NCI-H1694 treated with DMSO at 0.1 percent for 48 hours (cell line): ENCODE measurements around the gene TAS1R1.
A peak's percentile ranks its signal among the peaks of the same experiment; 100 is the strongest.
"Not testable (repeated sequence)": the region's sequence is repeated elsewhere in the genome, so short reads cannot be mapped to it uniquely, and the experiment has no call there.

Experiments used
- DNase-seq: peaks from one replicate; lab custom pipeline; 2025; lab: John Stamatoyannopoulos, UW

The TAS1R1 gene

DNA sequence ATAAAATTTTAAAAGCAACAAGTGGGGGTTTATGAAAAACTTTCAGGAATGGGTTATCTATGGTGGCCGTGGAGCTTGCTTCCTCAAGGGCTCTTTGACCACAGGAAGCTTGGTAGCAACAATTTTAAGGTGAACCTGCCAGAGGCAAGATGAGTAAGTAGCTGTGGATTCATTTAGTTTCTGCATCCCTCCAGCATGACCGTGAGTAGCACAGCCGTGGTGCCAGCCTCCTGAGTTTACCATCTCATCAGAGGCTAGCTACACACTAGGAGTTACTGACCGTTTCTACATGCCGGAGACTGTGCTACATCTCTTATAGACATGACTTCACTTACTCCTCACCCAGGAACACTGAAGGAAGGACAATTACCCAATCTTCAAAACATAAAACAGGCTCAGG lies 33.6 kb upstream of the TAS1R1 start:
- DNase-seq, result no peak

DNA sequence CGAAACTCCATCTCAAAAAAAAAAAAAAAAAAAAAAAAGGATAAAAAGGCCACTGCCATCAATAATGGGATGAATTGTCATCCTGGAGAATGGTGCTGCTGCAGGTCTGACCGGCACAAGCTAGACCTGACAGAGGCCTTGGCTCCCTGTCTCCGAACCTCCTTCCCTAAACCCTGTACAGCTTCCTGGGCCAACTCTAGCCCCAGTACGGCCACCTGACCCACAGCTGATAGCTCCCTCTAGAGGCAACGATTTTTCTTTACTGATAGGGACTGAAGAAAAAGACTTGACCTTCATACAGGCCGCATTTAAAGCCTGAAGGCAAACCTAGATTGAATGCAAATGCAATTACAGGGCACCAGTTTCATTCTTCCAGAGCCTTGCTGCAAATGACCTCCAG lies 31.5 kb upstream of the TAS1R1 start:
- no peak for DNase-seq

DNA sequence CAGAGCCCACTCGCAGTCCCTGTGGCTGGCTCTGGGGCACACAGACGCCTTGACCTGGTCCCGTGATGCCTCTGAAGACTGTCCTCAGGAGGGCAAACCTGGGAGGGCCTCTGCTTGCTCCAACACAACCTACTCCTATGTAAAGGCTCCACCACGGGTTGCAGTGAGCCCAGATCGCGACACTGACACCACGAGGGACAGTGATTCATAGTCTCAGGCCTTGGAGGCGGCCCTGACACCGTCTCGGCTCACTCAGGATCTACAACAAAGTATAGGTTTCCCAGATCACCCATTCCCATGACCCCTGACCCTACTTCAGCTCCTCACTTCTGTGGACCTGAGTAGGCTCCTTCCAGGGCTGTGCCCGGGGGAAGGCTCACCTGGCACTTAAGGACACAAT lies 28.8 kb upstream of the TAS1R1 start:
- no peak for DNase-seq

DNA sequence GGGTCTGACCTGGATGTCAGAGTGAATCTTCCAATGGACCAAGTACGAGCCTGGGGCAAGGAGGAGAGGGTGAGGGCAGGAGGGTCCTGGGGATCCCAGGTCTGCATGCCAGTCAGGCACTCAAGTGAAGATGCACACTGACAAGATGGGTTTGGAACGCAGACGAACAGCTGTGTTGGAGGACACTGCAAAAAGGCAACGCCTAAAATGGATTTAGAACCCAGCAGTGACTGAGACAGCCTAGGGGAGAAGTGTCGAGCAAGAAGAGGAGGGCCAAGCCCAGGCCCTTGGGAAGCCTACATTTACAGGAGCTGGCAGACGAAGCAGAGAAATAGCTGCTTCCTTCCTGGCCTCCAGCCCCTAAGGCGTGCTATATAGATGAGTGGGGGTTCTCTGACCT lies 26.6 kb upstream of the TAS1R1 start:
- no peak for DNase-seq

DNA sequence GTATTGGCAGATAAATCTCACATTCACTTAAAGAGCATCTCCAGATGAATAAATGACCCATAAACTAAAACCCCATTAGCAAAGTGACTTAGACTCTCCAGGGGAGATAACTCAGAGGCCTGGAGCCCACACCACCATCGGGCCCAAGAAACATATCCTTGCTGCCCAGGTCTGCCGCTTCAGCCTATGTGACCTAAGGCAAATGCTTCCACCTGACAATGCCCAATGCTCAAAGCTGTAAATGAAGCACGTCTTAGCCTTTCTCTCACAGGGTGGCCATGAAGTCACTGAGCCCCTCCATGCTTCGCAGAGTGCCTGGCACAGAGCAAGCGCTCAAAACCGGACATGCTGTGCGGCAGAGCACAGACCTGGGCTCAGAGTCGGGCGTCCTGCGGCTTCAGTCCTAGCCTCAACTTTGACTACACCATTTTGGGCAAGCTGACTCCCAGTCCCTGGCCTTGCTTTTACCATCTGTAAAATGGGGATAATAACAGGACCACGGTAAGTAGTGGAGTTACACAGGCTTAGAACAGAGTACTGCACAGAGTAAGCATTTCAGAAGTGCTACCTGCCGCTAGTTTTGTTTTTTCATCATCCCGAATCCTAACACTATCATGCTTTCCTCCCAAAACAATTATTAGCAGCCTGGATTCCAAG lies 24.5 kb upstream of the TAS1R1 start:
- no peak for DNase-seq

DNA sequence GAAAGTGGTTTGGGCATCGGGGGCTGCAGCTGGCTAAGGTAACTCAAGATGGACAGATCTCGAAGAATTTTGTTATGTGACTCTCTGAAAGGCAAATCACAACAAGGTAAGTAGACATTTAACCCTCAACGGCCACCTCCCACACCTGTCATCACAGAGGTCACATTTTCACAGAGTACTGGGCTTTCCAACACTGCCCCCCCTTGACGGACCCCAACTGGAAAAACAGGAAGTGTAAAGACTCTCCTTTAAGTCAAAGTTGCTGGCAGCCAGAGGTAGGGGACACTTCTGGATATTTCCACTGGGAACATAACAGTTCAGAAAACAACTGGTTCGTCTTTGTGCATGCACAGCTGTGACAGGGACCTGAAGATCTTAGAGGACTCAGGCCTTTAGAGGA lies 23.1 kb upstream of the TAS1R1 start:
- DNase-seq, result no peak

DNA sequence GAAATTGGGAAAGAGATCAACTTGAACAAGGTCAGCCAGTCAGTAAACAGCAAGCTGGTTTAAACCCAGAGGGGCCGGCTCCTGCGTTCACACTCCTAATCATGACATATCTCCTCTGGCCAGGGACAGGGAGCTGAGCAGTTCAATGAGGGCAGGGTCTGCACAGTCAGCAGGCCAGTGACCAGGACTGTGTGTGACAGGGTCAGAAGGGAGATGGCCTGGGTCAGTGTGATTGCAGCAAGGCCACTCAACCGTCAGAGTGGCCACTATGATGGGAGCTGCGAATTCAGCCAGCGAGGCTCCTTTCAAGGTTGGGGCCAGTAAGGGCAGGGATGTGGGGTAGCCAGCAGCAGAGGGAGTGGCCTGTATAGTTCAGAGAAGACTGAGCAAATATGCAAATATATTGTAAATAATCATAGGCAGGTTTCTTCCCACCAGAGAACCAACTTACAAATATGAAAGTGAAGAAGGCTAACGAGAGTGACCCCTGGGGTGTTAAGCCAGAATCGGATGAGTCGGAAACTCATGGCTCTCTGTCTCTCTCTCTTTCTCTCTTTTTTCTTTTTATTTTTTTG lies 20.8 kb upstream of the TAS1R1 start:
- no peak for DNase-seq

DNA sequence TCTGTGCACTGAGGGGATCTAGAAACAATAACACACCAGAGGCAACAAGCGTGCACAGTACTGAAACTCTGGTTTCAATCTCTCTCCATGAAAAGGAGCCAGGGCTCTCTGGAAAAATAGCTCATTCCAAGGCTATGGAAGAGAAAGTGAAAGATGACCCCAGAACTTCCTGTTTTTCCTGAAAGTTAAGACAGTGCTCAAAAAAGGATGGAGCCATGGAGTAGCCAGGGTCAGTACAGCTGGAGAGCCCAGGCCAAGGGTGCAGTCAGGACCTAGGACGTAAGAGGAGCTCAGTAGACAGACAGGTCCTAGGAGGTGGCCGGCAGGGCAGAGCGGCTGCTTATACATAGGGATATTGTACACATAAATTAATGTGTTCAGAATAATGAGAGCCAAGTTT lies 19.9 kb upstream of the TAS1R1 start:
- no peak for DNase-seq

DNA sequence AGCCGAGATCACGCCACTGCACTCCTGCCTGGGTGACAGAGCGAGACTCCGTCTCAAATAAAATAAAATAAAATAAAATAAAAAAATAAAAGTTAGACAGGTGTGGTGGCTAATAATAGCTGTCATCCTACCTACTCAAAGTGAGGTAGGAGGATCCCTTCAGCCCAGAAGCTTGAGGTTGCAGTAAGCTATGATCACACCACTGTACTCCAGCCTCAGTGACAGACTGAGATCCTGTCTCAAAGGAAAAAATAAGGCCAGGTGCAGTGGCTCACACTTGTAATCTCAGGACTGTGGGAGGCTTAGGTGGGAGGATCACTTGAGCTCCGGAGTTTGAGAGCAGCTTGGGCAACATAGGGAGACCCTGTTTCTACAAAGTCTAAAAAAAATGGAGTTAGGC lies 18.8 kb upstream of the TAS1R1 start:
- DNase-seq, result no peak

DNA sequence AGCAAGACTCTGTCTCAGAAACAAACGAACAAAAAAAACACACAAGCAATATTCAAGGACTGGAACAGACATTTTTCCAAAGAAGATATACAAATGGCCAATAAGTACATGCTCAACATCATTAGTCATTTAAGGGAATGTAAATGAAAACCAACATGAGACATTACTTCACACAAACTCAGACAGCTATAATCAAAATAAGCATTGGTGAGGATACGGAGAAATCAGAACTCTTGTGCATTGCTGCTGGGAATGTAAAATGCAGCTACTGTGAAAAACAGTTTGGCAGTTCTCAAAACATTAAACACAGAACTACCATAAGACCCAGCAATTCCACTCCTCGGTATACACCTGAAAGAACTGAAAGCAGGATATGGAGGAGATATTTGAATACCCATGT lies 16.2 kb upstream of the TAS1R1 start:
- DNase-seq, result no peak

DNA sequence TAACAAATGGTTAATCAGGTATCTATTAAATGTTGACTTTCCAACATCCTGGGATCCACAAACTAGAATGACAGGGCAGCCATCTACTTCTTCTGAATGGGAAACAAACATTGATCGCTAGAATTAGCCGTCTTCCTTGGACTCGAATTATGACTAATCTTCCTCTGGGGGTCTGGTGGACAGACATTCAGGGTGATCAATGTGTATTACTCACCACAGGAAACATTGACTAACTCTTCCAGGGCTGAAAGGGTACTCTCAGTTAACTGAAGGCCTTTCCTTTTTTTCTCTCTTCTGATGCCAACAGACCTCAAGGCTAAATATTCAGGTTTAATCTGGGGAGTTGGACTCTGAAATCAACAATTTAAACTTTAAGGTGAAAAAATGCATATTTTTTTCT lies 10.3 kb upstream of the TAS1R1 start:
- no peak for DNase-seq

DNA sequence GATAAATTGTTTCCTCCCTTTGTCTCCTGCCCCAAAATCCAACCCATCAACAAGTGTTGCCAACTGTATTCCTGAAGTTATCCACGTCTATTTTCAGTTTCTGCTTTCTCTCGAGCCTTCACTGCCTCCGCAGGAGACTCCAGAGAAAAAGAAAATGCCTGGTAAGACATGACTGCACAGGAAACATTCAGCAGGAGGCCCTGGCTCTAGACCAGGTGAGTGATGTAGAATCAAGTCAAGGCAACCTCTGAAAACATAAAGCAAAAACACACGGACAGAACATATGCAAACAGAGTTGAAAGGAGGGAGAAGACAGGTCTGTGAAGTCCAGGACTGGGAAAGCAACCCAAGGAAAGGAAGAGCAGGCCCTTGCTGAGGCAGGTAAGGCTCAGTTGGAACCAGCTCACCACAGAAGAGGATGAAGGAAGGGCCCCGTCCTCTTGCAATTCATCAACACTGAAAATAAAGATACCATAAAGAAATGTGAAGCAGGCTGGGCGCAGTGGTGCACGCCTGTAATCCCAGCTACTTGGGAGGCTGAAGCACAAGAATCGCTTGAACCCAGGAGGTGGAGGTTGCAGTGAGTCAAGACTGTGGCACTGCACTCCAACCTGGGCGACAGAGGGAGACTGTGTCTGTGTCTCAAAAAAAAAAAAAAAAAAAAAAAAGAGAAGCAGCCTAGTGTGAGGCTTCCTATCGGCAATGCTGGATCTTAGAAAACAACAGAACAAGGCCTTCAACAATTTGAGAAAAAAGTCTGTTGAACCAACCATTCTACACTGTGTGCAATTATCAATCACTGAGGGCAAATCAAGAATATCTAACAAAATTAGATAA lies 9.6 kb upstream of the TAS1R1 start:
- DNase-seq, result no peak

DNA sequence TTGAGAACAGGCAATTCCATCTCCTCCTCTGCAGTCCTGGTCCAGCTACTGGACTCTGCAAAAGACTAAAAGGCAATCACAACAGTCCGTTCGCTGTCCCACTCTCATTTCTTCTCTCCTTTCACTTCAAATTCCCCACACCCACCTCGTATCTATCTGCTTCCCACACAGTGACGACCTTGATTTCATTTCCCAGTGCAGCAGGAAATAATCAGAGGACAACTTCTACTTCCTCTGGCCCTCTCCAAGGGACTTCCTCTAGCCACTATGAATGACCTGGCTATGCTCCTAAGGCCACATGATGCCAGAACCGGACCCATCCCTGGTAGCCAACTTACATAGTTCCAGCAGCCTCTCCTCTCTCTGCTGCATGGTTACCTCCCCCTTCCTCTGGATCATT lies 8.8 kb upstream of the TAS1R1 start:
- no peak for DNase-seq

DNA sequence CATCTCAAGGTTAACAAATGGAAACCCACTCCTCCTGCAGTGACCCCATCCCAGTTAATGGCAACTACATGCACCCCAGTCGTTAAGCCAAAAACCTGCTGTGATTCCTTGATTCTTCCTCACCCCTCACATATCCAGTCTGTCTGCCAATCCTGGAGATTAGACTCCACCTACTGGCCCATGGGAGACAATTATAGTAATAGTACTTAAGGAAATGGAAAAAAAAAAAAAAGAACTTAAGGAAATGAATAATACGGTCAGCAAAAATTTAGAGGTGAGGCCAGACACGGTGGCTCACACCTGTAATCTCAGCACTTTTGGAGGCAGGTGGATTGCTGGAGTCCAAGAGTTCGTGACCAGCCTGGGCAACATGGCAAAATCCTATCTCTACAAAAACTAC lies 7.8 kb upstream of the TAS1R1 start:
- DNase-seq, result no peak

DNA sequence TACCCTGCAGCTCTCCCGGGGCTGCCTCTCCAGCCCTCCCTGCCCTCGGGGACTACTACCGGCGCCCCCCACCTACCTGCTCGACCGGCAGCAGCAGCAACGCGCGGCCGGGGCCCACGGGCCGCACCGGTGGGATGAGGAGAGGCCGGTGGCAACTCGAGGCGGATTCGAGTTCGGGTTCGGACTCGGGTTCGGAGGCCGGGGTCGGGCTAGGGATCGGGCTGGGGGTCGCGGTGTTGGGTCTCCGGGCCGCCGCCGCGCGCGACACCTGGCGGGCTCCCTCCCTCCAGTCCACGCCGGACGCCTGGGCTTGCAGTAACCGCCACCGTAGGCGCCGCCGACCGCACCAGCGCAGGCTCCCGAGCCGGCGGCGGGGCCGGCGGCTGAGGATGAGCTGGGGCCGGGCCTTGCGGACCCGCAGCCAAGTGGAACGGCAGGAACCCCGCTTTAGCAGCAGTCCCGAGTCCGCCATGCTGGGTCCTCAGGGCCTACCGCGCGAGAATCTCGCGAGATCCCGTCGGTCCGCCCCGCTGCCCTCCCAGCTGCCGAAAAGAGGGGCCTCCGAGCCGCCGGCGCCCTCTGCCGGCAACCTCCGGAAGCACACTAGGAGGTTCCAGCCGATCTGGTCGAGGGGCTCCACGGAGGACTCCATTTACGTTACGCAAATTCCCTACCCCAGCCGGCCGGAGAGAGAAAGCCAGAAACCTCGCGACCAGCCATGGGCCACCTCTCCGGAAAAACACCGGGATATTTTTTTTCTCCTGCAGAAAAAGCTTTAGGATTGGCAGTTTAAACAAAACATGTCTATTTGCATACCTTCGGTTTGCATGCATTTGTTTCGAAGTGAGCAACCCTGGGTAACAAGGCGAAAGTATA lies 838 bp upstream of the TAS1R1 start, which contains the start of gene NOL9:
NOL9 (minus strand) TSS at position 483 of the 876 bp plus-strand sequence; CDS start at position 472, 11 bp downstream.
- peak; percentile 77 for DNase-seq

DNA sequence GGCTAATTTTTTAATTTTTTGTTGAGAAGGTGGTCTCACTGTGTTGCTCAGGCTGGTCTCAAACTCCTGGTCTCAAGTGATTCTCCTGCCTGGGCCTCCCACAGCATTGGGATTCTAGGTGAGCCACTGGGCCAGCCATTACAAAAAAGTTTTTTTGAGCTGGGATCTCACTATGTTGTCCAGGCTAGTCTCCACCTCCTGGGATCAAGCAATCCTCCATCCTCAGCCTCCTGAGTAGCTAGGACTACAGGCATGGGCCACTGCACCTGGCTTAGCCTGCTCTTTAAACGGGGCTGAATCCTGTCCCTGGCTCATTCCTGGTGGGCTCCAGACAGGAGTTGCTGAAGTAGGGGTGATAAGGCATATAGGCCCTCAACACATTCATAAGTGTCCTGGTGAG lies 2.5 kb downstream of the TAS1R1 start:
- DNase-seq, result no peak

DNA sequence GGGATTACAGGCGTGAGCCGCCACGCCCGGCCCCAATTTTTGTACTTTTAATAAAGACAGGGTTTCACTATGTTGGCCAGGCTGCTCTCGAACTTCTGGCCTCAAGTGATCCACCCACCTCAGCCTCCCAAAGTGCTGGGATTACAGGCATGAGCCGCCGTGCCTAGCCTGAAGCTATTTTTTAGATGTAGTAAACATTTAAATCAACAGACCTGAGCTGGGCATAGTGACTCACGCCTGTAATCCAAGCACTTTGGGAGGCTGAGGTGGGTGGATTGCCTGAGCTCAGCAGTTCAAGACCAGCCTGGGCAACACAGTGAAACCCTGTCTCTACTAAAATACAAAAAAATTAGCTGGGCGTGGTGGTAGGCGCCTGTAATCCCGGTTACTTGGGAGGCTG lies 4.1 kb downstream of the TAS1R1 start:
- not testable (repeated sequence) for DNase-seq

DNA sequence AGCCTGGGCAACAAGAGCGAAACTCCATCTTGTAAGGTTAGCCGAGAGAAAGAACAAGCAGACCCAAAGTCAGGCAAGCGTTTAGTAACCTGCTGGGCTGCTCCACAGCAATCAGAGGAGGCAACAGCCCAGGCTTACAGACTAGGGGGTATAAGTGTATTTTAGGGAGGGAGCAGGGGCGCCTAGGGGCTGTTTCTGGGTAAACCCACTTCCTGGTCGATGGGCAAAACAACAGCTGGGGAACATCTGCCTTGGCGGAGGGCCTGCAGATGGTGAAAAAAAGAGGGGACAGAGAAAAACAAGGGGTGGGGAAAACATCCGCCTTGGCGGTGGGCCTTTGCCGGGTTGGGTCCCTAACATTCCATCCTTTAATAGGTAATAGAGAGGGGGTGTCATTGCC lies 5.2 kb downstream of the TAS1R1 start:
- DNase-seq, result no peak

DNA sequence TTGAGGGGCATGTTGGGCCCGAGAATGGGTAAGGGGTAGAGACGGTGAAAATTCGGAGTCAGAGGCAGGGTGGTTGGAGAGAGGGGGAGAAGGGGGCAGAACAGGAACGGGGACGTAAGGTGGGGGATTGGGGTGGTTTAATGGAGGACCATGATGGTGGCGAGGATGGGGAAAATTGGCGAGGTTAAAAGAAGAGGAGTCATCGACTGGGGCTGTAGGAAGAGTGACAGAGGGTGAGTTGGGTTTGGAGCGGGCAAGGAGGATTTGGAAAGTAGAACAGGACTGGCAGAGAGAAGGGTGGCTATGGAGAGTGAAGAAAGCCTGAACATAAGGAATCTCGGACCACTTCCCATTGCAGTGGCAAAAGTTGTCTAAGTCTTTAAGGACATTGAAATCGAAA lies 13.9 kb downstream of the TAS1R1 start:
- DNase-seq, result no peak

DNA sequence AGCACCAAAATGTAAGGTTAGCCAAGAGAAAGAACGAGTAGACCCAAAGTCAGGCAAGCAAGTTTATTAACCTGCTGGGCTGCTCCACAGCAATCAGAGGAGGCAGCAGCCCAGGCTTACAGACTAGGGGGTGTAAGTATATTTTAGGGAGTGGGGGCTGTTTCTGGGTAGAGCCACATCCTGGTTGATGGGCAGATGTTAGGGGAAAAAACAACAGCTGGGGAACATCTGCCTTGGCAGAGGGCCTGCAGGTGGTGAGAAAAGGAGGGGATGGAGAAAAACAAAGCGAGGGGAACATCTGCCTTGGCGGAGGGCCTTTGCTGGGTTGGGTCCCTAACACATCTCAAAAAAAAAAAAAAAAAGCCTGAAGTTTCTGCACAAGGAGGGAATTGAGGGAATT lies 15.0 kb downstream of the TAS1R1 start:
- DNase-seq, result no peak

DNA sequence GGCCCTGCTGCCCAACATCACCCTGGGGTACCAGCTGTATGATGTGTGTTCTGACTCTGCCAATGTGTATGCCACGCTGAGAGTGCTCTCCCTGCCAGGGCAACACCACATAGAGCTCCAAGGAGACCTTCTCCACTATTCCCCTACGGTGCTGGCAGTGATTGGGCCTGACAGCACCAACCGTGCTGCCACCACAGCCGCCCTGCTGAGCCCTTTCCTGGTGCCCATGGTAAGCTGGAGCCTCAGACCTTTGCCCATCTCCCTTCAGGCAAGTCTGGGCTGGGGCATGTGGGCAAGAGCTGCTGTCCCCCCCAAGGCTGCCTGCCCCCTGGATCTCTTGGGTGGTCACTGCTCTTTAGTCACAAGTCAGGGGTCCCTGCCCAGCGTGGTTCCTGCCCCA lies 15.9 kb downstream of the TAS1R1 start:
- no peak for DNase-seq

DNA sequence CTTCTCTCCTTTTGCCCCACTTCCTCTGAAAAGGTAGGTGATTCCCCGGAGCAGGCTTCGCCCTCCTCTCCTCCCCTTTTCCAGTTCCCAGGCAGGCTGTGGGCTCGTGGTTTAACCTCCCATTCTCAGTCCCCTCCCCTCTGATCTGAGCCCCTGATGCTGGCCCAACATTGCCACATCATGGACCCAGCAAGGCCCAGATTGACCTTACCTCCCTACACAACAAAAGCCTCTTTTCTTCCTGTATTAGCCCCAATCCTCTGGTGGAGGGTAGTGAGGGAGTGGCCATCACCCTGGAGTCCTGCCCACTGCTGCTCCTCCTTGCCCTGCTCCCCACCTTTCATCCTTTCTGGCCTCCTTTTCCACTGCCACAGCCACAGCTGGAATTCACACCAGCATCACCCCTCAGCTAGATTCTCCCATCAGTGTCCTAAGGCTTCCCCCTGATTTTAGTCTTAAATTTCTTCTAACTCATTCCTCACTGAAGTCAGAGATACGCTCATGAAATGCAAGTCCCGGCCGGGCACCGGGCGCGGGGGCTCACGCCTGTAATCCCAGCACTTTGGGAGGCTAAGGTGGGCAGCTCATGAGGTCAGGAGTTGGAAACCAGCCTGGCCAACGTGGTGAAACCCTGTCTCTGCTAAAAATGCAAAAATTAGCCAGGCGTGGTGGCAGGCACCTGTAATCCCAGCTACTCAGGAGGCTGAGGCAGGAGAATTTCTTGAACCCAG lies 17.7 kb downstream of the TAS1R1 start:
- no peak for DNase-seq
